Mesendoderm (in vitro differentiated cells): ENCODE results near the gene OSBPL3.

Experiments
- DNase-seq: peaks from one replicate; pipeline ENCODE4 v3.0.0; 2013
- H2AK5ac ChIP-seq: 2 replicates; pipeline ENCODE4 v1.6.1; 2013; ENCODE audit warnings: low read length, inconsistent platforms
- H2BK120ac ChIP-seq: 2 replicates; pipeline ENCODE4 v1.6.1; 2013; ENCODE audit warnings: low read depth, mild to moderate bottlenecking, low read length, moderate library complexity, mixed read lengths
- H2BK15ac ChIP-seq: replicated peaks from 2 replicates; pipeline ENCODE4 v1.6.1; 2013; ENCODE audit warnings: low read depth, mild to moderate bottlenecking, moderate library complexity
- H2BK5ac ChIP-seq: 2 replicates; pipeline ENCODE4 v1.6.1; 2013; ENCODE audit warnings: low read length, inconsistent platforms
- H3K18ac ChIP-seq: 2 replicates; pipeline ENCODE4 v1.6.1; 2013; ENCODE audit warnings: mild to moderate bottlenecking, low read length, mixed read lengths
- H3K23ac ChIP-seq: one replicate; pipeline ENCODE4 v1.6.1; 2013; ENCODE audit warnings: low read length
- H3K27ac ChIP-seq: 2 replicates; pipeline ENCODE4 v1.5.1; 2013; ENCODE audit warnings: low read depth, mild to moderate bottlenecking, inconsistent platforms, low read length, moderate library complexity
- H3K27me3 ChIP-seq: 2 replicates; pipeline ENCODE4 v1.6.1; 2013; ENCODE audit warnings: low read length, control low read depth, mild to moderate bottlenecking, inconsistent platforms; ENCODE audit not compliant: insufficient read depth, poor library complexity
- H3K36me3 ChIP-seq: 2 replicates; pipeline ENCODE4 v1.6.1; 2013; ENCODE audit warnings: low read length, inconsistent platforms; ENCODE audit not compliant: control insufficient read depth, insufficient read depth
- H3K4ac ChIP-seq: one replicate; pipeline ENCODE4 v1.6.1; 2013; ENCODE audit warnings: low read depth, mild to moderate bottlenecking, low read length, moderate library complexity
- H3K4me1 ChIP-seq: 2 replicates; pipeline ENCODE4 v1.6.1; 2013; ENCODE audit warnings: low read depth, low read length, inconsistent platforms; ENCODE audit not compliant: control insufficient read depth
- H3K4me2 ChIP-seq: 2 replicates; pipeline ENCODE4 v1.6.1; 2013; ENCODE audit warnings: low read length
- H3K4me3 ChIP-seq: 2 replicates; pipeline ENCODE4 v1.5.1; 2013; ENCODE audit warnings: mild to moderate bottlenecking, low read length
- H3K56ac ChIP-seq: one replicate; pipeline ENCODE4 v1.6.1; 2013; ENCODE audit warnings: low read length
- H3K79me1 ChIP-seq: 2 replicates; pipeline ENCODE4 v1.6.1; 2013; ENCODE audit warnings: low read length, inconsistent platforms
- H3K79me2 ChIP-seq: 2 replicates; pipeline ENCODE4 v1.6.1; 2013; ENCODE audit warnings: mild to moderate bottlenecking, low read length; ENCODE audit not compliant: control insufficient read depth, insufficient read depth
- H3K9ac ChIP-seq: 2 replicates; pipeline ENCODE4 v1.6.1; 2013; ENCODE audit warnings: low read length, inconsistent platforms
- H4K5ac ChIP-seq: one replicate; pipeline ENCODE4 v1.6.1; 2013; ENCODE audit warnings: low read length
- H4K8ac ChIP-seq: one replicate; pipeline ENCODE4 v1.6.1; 2013; ENCODE audit warnings: low read depth, mild to moderate bottlenecking, control low read depth, low read length, moderate library complexity
- WGBS: extraction: QIAGEN DNeasy Blood & Tissue Kit; methylation state at CpG from one replicate; pipeline ENCODE4 v1.1.7; 2013; ENCODE audit warnings: low lambda C conversion rate, missing lambda C conversion rate; ENCODE audit not compliant: insufficient coverage; ENCODE audit errors: extremely low coverage; 5-methylcytosine and 5-hydroxymethylcytosine counted together

Gene OSBPL3

DNA sequence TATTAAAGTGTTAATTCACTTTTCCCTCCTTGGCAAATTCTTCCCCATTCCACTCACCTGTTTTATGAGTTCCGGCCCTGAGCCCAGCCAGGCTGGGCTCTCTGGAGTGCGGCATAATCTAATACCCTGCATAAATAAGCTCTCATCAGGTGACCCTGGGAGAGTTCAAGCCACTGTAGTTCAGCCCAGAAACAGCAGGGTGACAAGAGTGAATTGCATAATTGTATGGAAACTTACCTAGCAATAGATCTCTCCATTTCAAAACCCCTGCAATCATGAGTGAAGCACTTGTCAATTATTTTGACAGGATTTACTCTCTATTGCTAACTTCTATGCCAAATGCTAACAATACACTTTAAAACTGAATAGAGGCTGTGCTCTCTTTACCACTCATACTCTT is 94.7 kb downstream of the OSBPL3 start:
- Histone ChIP-seq H3K27me3 (no peaks in the 10 kb centered on the region), H4K8ac (no peak overlapping the region), H3K79me1 (no peaks in the 10 kb centered on the region), H3K4me3 (no peak overlapping the region), H3K56ac (no peak overlapping the region), H3K4ac (no peak overlapping the region), H3K79me2 (no peaks in the 10 kb centered on the region), H2BK120ac (no peak overlapping the region), H2AK5ac (no peak overlapping the region), H2BK15ac (no peak overlapping the region), H3K36me3 (no peaks in the 10 kb centered on the region), H3K18ac (peak overlapping the region; percentile 60), H3K23ac (no peak overlapping the region), H3K4me2 (no peak overlapping the region), H4K5ac (no peak overlapping the region), H3K9ac (no peak overlapping the region), H2BK5ac (no peak overlapping the region), H3K4me1 (peaks cover 2% of the 10 kb centered on the region), H3K27ac (no peak overlapping the region)
- no peak for DNase-seq
- no CpG with 5 or more reads among the region's 2 CpGs for WGBS

DNA sequence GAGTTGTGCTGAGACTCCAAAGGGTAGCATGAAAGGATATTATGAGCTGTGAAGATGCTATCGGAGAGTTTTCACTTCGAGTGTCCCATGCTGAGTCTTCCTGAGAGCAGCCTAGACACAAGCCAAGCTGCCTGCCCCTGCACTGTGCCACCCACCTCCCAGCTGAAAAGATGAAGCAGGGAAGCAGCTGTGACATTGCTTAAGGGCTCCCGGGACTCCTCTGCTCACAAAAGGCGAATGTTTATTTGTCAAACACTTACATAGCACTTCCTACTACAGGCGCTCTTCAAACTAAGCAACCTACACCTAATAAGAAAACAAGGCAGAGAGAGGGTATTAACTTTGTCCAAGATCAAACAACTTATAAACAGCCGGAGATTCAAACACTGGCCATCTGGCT is 95.6 kb downstream of the OSBPL3 start:
- Histone ChIP-seq H3K79me1 (no peaks in the 10 kb centered on the region), H3K18ac (no peak overlapping the region), H2BK5ac (no peak overlapping the region), H3K4ac (no peak overlapping the region), H2BK120ac (no peak overlapping the region), H3K79me2 (no peaks in the 10 kb centered on the region), H3K23ac (no peak overlapping the region), H4K5ac (no peak overlapping the region), H2BK15ac (no peak overlapping the region), H3K27me3 (no peaks in the 10 kb centered on the region), H4K8ac (no peak overlapping the region), H3K27ac (no peak overlapping the region), H3K9ac (no peak overlapping the region), H2AK5ac (no peak overlapping the region), H3K4me2 (no peak overlapping the region), H3K4me3 (no peak overlapping the region), H3K56ac (no peak overlapping the region), H3K4me1 (peaks cover 2% of the 10 kb centered on the region), H3K36me3 (no peaks in the 10 kb centered on the region)
- WGBS, result no CpG with 5 or more reads among the region's 6 CpGs
- no peak for DNase-seq

- H3K27me3 ChIP-seq, result no peaks in the 10 kb centered on the region
- no peak overlapping the region for H3K4me3 ChIP-seq
- H3K4ac ChIP-seq, result no peak overlapping the region
- no CpG with 5 or more reads among the region's 1 CpG for WGBS
- H3K79me2 ChIP-seq, result no peaks in the 10 kb centered on the region
- no peak overlapping the region for H2BK120ac ChIP-seq
- no peak overlapping the region for H3K9ac ChIP-seq
- H3K4me2 ChIP-seq, result no peak overlapping the region
- H4K8ac ChIP-seq, result no peak overlapping the region
- no peak for DNase-seq
- H3K27ac ChIP-seq, result no peak overlapping the region
- H2AK5ac ChIP-seq, result no peak overlapping the region
- no peak overlapping the region for H4K5ac ChIP-seq
- no peak overlapping the region for H3K56ac ChIP-seq
- H3K4me1 ChIP-seq, result peaks cover 5% of the 10 kb centered on the region
- H2BK5ac ChIP-seq, result no peak overlapping the region
- H3K36me3 ChIP-seq, result no peaks in the 10 kb centered on the region
- H3K79me1 ChIP-seq, result no peaks in the 10 kb centered on the region
- no peak overlapping the region for H3K23ac ChIP-seq
- no peak overlapping the region for H2BK15ac ChIP-seq
- no peak overlapping the region for H3K18ac ChIP-seq
These were observed 96.4 kb downstream of the OSBPL3 start for GRCh38 chr7:24883622-24884013.

- H3K4me2 ChIP-seq, result no peak overlapping the region
- H4K8ac ChIP-seq, result no peak overlapping the region
- H3K36me3 ChIP-seq, result no peaks in the 10 kb centered on the region
- no peaks in the 10 kb centered on the region for H3K79me1 ChIP-seq
- no peak overlapping the region for H2BK5ac ChIP-seq
- no peak overlapping the region for H2BK120ac ChIP-seq
- no peak overlapping the region for H2AK5ac ChIP-seq
- H2BK15ac ChIP-seq, result no peak overlapping the region
- H3K56ac ChIP-seq, result no peak overlapping the region
- H3K27ac ChIP-seq, result no peak overlapping the region
- peaks cover 5% of the 10 kb centered on the region for H3K4me1 ChIP-seq
- no peak overlapping the region for H3K4me3 ChIP-seq
- no peak overlapping the region for H3K23ac ChIP-seq
- no peak for DNase-seq
- no peaks in the 10 kb centered on the region for H3K27me3 ChIP-seq
- H3K79me2 ChIP-seq, result no peaks in the 10 kb centered on the region
- H3K4ac ChIP-seq, result no peak overlapping the region
- no CpG with 5 or more reads among the region's 3 CpGs for WGBS
- H3K9ac ChIP-seq, result no peak overlapping the region
- no peak overlapping the region for H4K5ac ChIP-seq
- no peak overlapping the region for H3K18ac ChIP-seq
These were observed 96.9 kb downstream of the OSBPL3 start for GRCh38 chr7:24882989-24883621.

GRCh38 chr7:24881623-24882022 is 98.4 kb downstream of the OSBPL3 start:
- no peak overlapping the region for H3K9ac ChIP-seq
- H3K4me3 ChIP-seq, result no peak overlapping the region
- H2BK120ac ChIP-seq, result no peak overlapping the region
- no peak overlapping the region for H4K5ac ChIP-seq
- H3K56ac ChIP-seq, result no peak overlapping the region
- H2AK5ac ChIP-seq, result no peak overlapping the region
- no peak overlapping the region for H3K4ac ChIP-seq
- H2BK15ac ChIP-seq, result no peak overlapping the region
- peaks cover 5% of the 10 kb centered on the region for H3K4me1 ChIP-seq
- no peak overlapping the region for H2BK5ac ChIP-seq
- peak; percentile 56 for DNase-seq
- no peaks in the 10 kb centered on the region for H3K27me3 ChIP-seq
- H3K79me1 ChIP-seq, result no peaks in the 10 kb centered on the region
- no peak overlapping the region for H3K18ac ChIP-seq
- no peaks in the 10 kb centered on the region for H3K36me3 ChIP-seq
- H3K4me2 ChIP-seq, result no peak overlapping the region
- H3K79me2 ChIP-seq, result no peaks in the 10 kb centered on the region
- no peak overlapping the region for H4K8ac ChIP-seq
- no peak overlapping the region for H3K23ac ChIP-seq
- no peak overlapping the region for H3K27ac ChIP-seq
- no CpG with 5 or more reads among the region's 4 CpGs for WGBS

DNA sequence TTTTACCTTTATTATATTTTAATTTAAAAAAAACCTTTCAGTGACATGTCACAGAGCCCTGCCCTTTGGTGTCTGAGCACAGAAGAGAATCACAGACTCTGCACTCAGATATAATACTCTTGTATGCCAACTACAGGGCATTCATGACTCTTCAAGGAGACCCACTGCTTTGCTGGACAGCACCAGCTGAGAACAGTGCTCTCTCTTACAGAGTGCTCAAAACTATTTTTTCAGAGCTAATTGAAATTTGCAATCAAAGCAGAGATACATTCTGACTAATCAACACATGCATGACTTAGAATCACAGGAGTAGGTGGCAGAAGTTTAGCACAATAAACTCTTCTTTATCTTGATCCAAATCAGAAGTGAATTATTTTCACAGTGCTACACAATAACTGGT is 99.1 kb downstream of the OSBPL3 start:
- Histone ChIP-seq H3K79me2 (no peaks in the 10 kb centered on the region), H3K4me1 (peaks cover 5% of the 10 kb centered on the region)

More for the DNA sequence above, 99.1 kb downstream of the OSBPL3 start:
- Histone ChIP-seq H3K36me3 (no peaks in the 10 kb centered on the region), H3K18ac (no peak overlapping the region), H2BK15ac (no peak overlapping the region), H3K56ac (no peak overlapping the region), H4K5ac (no peak overlapping the region), H3K27ac (no peak overlapping the region), H3K4me3 (no peak overlapping the region), H4K8ac (no peak overlapping the region), H3K4ac (no peak overlapping the region), H2AK5ac (no peak overlapping the region), H3K4me2 (no peak overlapping the region), H3K79me1 (no peaks in the 10 kb centered on the region), H2BK120ac (no peak overlapping the region), H3K27me3 (no peaks in the 10 kb centered on the region), H3K9ac (no peak overlapping the region), H3K23ac (no peak overlapping the region), H2BK5ac (no peak overlapping the region)
- no peak for DNase-seq
